Inferior parietal cortex (tissue), 1 donor: ENCODE results near the gene LRRC8E.

Experiments
- DNase-seq: peaks from one replicate; pipeline ENCODE4 v3.0.0-alpha.2; 2016; ENCODE audit errors: extremely low spot score

Gene LRRC8E

DNA sequence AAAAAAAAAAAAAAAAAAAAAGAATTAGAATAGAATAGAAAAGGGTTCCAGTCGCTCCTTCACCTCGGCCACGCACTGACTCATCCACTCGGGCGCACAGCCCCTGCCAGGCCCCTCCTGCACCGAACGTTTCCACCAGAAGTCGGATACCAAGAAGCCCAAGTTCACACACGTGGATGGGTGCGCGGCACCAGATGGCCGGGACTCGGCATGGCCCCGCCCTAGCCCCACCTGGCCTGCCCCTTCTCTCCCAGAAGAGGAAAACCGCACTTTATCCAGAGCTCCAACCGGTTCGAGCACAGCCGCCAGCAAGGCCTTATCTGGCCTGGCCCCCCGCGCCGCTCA, 20.0 kb upstream of the LRRC8E start:
- no peak for DNase-seq

DNA sequence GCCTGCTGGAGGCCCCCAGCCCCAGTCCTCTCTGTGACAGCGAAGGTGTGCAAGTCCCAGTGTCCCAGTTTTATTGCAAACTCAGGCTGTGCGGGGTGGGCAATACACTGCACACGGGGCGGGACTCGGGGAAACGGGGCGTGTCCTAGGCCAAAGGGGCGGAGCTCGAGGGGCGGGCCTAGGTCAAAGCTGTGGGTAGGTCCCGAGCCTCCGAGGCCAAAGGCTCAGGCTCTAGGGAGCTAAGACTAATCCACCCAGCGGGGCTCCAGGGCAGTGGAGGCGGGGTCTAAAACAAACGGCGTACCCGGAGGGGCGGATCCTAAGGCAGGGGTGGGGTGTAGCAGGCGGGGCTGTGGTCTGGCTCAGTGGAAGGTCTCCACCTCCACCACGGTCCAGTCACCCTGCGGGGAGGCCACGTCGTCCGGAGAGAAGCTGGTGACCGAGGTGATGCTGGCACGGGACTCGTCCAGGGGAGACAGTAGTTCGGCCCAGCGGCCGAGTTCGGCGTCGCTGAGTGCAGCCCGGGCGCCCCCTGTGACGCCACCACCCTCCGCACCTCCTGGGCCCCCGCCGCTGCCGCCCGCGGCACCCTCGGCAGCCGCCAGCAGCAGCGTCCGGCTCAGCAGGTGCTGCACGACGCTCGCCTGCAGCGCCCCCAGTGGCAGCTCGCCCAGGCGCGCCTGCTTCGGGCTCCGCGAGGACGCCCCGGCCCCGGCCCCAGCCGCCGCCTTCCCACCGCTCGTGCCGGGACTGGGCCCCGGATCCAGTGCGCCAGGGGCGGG, 19.4 kb upstream of the LRRC8E start:
- peak; percentile 59 for DNase-seq

DNA sequence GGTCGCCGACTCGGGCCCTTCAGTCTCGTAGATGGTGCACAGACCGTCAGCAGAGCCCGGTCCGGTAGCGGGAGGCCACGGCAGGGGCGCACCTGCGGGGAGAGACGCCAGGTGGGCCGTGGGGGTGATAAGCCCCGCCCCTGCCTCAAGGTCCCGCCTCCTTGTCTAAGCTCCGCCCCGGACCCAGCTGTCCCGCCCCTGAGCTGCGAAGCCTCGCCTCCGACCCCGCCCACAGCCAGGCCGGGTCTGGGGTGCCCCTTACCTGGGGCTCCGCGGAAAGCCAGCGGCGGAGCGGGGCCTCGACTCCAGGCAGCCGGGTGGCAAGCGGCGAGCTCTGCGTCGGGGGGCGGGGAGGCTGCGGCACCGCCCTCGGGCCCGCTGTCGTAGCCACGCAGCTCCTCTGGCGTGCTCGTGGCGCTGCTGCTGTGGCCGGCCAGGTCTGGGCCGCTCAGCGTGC, 18.8 kb upstream of the LRRC8E start:
- no peak for DNase-seq

DNA sequence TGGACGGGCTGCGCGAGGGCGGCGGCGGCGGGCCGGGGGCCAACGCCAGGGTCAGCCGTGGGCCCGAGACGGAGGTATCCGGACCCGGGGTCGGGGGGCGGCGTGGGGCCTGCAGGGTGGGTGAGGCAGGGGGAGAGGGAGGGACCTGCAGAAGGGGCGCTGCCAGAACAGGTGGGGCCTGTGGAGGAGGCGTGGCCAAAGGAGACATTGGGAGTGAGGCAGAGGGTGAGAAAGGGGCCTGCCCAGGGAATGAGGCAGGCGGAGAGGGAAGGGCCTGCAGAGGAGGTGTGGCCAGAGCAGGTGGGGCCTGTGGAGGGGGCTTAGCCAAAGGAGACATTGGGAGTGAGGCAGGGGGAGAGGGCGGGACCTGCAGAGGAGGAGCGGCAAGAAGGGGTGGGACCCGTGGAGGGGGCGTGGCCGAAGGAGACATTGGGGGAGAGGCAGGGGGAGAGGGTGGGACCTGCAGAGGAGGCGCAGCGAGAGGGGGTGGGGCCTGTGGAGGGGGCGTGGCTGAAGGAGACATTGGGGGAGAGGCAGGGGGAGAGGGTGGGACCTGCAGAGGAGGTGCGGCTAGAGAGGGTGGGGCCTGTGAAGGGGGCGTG, 18.3 kb upstream of the LRRC8E start:
- no peak for DNase-seq

DNA sequence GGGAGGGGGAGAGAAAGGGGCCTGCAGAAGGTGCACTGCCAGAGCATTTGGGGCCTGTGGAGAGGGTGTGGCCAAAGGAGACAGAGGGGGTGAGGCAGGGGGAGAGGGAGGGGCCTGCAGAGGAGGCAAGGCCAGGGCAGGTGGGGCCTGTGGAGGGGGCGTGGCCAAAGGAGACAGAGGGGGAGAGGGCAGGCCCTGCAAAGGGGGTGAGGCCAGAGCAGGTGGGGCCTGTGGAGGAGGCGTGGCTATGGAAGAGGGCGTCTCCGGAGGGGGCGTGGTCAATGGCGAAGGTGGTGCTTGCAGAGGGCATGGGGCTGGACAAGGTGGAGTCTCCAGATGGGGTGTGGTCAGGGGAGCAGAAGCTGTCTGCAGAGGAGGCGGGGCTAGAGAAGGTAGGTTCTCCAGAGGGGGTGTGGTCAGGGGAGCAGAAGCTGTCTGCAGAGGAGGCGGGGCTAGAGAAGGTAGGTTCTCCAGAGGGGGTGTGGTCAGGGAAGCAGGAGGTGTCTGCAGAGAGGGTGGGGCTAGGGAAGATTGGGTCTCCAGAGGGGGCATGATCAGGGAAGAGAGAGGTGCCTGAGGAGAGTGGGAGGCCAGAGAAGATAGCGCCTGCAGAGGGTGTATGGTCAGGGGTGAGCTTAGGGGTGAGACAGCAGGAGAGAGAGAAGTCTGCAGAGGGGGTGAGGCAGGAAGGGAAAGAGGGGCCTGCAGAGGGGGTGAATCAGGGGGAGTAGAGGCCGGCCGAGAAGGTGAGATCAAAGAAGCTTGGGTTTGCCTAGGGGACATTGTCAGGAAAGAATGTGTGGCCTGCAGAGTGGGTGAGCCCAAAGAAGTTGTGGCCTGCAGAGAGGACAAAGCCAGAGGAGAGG, 17.5 kb upstream of the LRRC8E start:
- DNase-seq: peak; percentile 46

DNA sequence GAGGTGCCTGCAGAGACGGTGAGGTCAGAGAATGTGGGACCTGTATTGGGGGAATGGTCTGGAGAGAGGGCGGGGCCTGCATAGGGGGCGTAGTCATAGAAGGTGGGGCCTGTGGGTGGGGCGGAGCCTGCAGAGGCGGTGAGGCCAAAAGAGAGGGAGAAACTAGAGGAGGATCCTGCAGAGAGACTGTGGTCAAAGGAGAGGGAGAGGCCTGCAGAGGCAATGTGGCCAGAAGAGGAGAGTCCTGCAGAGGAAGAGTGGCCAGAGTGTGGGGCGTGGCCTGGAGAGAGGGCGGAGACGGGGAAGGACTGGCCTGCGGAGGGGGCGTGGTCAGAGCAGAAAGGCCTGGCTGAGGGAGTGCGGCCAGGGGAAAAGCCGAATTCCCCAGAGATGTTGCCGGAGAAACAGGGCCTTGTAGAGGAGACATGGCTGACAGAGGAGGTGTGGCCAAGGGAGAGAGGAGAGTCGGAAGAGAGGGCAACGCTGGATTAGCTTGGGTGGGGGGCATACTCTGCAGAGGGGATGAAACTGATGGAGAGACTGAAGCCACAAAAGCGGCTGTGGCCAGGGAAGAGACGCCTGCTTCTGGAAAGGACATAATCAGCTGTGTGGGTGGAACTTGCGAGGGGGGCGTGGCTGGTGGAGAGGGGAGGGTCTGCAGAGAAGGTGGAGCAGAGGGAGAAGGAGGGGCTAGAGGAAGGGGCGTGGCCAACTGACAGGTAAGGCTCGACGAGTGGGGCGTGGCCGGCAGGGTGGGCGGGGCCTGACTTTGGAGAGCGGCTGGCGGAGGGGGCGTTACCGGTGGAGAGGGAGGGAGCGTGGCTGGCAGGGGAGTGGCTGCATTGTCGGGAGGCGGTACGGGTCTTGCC, 16.6 kb upstream of the LRRC8E start:
- peak; percentile 55 for DNase-seq

DNA sequence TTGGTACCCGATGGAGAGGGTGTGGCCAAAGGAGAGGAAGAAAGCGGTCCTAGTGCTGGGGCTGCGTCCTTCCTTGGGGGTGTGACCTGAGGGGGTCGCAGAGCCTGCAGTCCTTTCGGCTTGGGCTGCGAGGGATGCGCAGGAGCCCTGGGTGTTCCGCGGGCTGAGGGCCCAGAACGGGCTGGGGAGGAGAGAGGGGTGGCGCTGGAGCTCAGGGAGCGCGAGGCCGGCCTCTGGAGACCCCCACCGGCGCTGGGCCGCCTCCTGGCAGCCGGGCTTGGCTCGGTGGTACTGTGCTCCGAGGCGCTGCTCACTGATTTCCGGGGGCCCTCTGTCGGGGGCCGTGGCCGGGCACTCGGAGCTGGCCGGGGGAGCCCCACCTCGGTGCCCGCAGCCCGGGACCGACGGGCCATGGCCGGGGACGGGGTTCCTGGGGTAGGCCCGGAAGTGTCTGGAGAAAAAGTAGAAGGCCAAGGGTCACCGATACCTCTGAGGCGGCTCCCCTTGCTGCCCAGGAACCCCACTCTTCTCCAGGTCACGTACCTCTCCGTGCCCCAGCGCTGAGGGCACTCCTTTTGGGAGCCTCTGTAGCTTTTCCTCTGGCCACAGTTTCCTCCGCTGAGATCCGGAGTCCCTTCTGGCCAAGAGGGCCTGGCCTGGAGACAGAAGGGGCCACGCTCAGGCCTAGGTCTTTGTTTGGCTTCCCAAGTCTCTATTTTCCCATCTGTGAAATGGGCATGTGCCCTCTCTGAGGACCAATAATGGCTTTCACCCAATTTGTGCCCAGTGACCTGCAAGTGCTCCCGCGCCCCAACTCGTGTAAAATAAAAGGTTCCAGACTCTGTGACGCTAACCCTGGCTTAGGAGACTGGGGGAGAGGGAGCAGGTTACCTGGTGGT, 15.8 kb upstream of the LRRC8E start:
- no peak for DNase-seq

DNA sequence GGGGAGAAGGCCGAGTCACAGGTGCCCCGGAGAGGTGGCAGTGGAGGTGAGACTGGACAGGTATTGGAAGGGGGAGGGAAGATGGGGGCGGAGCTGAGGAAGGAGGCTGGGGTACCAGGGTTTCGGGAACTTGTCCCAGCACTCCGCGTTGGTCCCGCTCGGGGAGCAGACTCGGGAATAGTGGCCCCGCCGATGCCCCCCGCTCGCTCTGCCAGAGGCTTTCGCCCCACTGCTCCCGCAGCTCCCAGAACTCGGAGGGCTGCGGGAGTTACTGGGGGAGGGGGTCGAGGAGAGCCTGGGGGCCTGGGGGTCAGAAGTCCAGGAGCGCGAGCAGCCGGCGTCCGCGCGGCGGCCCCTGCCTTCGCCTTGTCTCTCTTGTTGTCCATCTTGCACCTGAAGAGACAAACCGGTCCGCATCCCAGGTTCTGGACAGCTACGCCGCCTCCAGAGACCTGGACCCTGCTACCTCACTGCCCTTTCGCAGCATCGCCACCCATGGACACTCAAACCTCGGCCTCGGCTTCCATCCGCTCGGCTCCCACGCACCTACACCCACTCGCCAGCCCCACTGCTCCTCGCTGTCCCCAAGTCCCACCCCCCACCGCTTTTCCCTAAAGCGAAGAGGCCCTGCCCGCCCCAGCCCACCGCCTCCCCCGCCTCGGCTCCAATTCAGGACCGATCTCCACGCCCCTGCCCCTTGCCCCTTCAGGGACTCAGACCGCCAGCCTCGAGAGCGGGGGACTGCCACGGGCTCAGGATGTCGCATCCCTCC, 14.8 kb upstream of the LRRC8E start:
- no peak for DNase-seq

DNA sequence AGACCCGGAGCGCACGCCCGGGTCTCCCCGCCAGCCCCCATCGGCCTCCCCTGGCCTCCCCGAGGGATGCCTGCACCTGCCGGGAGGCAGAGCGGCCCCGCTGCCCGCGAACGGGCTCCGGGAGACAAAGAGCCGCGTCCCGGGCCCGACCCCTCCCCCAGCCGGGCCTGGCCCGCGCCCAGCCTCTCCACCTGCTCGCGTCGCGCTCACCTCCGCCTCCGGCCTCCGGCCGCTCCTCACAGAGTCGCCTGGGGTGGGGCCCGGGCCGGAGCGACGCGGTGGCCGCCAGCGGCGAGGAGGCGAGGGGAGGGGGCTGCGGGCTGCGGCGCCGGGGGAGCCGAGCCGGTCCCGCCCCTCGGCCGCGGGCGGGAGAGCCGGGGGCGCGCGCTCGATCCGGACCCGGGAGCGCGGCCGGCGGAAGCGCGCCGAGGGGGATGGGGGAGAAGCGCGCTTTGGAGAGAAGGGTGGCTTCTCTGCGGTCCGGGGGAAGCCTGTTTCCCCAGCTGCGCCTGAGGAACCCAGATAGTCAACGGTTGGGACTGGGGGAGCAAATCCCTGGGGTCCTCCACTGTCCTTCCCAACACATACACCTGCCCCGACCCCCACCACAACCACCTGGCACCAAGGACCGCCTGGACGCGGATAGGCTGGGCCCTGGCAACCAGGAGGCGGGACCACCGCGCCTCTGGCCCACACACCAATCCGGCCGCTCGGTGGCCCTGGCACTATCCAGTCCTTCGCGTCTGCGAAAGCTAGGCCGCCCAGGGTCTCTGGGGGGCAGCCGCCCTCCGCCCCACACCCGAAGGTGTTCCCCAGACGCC, 14.0 kb upstream of the LRRC8E start, which contains the start of gene PRR36:
Gene PRR36, minus strand, starts transcription at position 315 of the 821 bp plus-strand sequence. CDS start 701 bp downstream, outside the sequence.
- DNase-seq: peak; percentile 47

DNA sequence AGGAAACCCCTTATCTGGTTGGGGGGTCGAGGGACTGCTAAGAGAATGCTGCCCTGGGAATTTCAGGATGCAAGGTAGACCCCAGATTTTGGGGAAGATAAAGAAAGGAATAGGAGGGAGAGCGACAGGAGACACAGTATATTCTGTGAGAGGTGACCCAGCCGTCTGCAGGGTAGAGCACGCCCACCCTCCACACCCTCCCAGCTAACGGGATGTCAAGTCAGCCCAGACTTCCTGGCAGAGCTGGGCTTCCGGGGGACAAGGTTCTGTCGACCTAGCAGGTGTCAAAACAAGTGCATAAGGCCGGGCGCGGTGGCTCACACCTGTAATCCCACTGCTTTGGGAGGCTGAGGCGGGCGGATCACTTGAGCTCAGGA, 13.4 kb upstream of the LRRC8E start:
- no peak for DNase-seq

DNA sequence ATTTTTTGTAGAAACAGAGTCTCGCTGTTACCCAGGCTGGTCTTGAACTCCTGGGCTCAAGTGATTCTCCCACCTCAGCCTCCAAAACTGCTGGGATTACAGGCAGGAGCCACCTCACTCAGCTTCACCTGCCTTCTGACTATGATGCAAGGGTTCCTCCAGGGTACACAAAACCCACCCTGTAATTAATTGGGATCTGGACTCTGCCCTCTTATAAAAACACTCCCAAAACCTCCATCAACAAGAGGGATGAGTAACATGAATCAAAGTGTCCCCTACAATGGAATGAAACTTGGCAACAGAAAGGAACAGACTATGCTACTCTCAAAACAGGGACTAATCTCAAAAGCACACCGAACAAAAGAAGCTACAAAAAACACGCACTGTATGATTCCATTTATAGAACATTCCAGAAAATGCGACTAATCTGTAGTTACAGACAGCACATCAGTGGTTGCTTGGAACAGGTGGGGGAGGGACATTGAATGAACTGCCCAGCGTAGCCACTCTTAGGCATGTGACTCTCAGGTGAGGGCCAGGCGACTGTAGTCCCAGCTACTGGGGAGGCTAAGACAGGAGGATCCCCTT, 11.0 kb upstream of the LRRC8E start:
- DNase-seq: no peak

DNA sequence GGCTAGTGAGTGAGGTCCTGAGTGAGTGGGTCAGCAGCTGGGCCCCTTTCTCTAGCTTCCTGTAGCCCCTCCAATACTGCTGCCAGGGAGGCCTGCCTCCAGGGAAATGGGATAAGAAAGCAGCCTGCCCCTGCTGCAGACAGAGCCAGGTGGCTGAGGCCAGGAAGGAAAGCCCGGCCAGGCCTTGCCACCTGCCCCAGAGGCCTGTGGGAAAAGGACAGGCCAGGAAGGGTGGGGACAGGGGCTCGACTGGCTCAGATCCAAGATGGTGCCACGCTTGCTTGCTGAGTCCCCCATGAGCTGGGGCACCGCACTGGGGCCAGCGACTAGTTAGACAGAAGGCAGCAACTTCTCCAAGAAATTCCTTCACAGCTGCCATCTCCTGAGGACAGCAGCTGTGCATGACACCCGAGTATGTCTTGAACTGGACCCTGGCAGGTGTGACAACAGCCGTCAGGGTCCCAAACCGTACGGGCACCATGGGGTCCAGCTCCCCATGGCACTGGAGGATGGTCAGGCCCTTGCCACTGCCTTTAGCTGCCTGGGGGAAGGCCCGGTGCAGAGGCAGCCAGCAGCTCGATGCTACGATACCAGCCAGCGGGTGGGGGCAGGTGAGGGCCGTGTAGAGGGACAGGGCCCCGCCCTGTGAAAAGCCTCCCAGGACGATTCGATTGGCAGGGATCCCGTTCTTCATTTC, 9.1 kb upstream of the LRRC8E start:
- DNase-seq: no peak

DNA sequence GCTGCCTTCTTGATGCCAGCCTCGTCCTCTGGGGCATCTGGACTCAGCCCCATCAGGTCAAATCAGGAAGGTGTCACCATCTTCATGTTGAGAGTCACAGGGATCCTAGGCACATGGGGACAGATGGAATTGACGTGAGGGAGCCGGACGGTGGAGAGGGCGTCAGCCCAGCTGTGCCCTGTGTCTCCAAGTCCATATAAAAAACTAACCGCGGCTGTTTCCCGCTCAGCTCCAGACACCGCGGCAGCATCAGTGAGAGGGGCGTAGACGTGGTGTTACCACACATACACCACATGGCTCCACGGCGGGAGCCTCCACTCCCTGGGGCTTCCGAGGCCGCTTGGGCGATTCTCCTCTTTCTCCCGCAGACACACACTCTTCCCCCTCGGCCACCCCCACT, 8.5 kb upstream of the LRRC8E start:
- no peak for DNase-seq

DNA sequence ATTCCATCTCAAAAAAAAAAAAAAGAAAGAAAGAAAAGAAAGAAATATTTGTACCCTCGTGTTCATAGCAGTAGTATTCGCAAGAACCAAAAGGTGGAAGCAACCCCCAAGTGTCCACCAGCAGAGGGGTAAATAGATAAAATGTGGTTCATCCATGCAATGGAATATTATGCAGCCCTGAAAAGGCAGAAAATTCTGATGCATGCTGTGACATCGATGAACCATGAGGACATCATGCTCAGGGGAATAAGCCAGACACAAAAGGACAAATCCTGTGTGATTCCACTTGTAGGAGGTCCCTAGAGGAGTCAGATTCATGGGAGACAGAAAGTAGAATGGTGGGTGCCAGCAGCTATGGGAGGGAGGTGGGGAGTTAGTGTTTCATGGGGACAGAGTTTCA, 6.4 kb upstream of the LRRC8E start:
- no peak for DNase-seq

DNA sequence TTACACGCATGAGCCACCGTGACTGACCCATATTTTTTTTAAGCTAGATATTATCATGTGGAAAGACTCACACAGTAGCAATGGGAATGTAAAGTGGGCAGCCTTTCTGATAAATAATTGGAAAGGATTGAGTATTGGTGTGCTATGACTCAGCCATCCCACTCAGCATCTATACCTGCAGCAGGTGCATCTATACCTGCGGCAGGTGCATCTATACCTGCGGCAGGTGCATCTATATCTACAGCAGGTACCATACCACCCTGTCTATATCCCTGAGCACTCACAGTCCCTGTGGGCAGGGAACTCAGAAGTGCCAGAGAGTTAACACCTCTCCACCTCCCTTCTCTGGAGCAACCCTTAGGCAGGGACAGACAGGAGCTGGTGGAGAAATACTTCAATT, 5.2 kb upstream of the LRRC8E start:
- no peak for DNase-seq

DNA sequence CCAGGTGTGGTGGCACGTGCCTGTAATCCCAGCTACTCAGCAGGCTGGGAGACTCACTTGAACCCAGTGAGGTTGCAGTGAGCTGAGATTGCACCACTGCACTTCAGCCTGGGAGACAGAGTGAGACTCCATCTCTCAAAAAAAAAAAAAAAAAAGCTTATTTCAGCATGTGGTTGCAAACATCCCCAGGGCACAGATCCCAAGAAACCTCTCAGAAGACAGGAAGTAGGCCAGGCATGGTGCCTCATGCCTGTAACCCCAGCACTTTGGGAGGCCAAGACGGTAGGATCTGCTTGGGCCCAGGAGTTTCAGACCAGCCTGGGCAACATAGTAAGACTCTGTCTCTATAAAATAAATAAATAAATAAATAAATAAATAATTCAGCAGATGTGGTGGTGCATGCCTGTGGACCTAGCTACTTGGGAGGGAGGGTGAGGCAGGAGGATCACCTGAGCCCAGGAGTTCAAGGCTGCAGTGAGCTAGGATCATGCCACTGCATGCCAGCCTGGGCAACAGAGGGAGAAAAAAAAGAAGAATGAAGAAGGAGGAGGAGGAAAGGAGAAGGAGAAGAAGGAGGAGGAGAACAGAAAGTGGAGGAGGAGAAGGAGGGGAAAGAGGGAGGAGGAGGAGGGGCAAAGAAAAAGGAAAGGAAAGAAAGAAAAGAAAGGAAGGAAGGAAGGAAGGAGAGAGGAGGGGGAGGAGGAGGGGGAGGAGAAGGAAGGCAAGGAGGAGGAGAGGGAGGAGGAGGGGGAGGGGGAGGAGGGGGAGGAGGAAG, 4.3 kb upstream of the LRRC8E start:
- DNase-seq: no peak

DNA sequence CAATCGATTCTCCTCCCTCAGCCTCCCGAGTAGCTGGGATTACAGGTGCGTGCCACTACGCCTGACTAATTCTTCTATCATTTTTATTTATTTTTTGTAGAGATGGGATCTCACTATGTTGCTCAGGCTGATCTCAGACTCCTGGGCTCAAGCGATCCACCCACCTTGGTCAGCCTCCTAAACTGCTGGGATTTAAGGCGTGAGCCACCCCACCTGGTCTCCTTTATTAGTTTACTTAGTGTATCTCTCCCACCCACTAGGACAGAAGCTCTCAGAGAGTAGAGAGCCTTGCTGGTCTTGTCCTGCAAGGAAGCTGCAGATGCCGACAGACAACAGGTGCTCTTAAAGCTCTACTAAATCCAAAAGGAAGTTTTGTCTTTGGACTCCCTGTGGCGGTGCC, 2.5 kb upstream of the LRRC8E start:
- no peak for DNase-seq
